ENCODE results near the gene KCNJ14.

KCNJ14 gene

GRCh38 chr19:48458016-48458415 is 2.6 kb downstream of the KCNJ14 start:
- Histone ChIP-seq H3K4me3 (ENCODE audit: low read depth in 1 of 2, low read length in 1 of 2) (no peak overlapping the region), H3K27ac (no peak overlapping the region), H3K27me3 (no peaks in the 10 kb centered on the region), H3K36me3 (peaks cover 9% of the 10 kb centered on the region), H3K4me1 (ENCODE audit: control insufficient read depth in 1 of 2, insufficient read depth in 1 of 2, low read depth in 1 of 2, low read length in 1 of 2) (no peaks in the 10 kb centered on the region), H3K9me3 (no peaks in the 10 kb centered on the region)
- no peak for TF ChIP-seq CTCF (IDR thresholded peaks at IDR 0.05)

GRCh38 chr19:48461651-48461981 is 6.2 kb downstream of the KCNJ14 start:
- H3K4me3 ChIP-seq (ENCODE audit: low read depth in 1 of 2, low read length in 1 of 2), result no peak overlapping the region
- no peak overlapping the region for H3K27ac ChIP-seq
- H3K9me3 ChIP-seq, result no peaks in the 10 kb centered on the region
- no peaks in the 10 kb centered on the region for H3K36me3 ChIP-seq
- no peak for TF ChIP-seq CTCF (IDR thresholded peaks at IDR 0.05)
- no peaks in the 10 kb centered on the region for H3K27me3 ChIP-seq
- H3K4me1 ChIP-seq (ENCODE audit: control insufficient read depth in 1 of 2, insufficient read depth in 1 of 2, low read depth in 1 of 2, low read length in 1 of 2), result no peaks in the 10 kb centered on the region

GRCh38 chr19:48461982-48462655 is 6.7 kb downstream of the KCNJ14 start:
- Histone ChIP-seq H3K27me3 (no peaks in the 10 kb centered on the region), H3K9me3 (no peaks in the 10 kb centered on the region), H3K4me3 (ENCODE audit: low read depth in 1 of 2, low read length in 1 of 2) (no peak overlapping the region), H3K27ac (no peak overlapping the region), H3K4me1 (ENCODE audit: control insufficient read depth in 1 of 2, insufficient read depth in 1 of 2, low read depth in 1 of 2, low read length in 1 of 2) (no peaks in the 10 kb centered on the region), H3K36me3 (no peaks in the 10 kb centered on the region)
- TF ChIP-seq CTCF (IDR thresholded peaks at IDR 0.05), result no peak

GRCh38 chr19:48465215-48465614 is 9.8 kb downstream of the KCNJ14 start:
- H3K4me1 ChIP-seq (ENCODE audit: control insufficient read depth in 1 of 2, insufficient read depth in 1 of 2, low read depth in 1 of 2, low read length in 1 of 2), result peaks cover 13 to 15% of the 10 kb centered on the region in 2 experiments
- H3K4me3 ChIP-seq (ENCODE audit: low read depth in 1 of 2, low read length in 1 of 2), result no peak overlapping the region
- no peak overlapping the region for H3K27ac ChIP-seq
- H3K27me3 ChIP-seq, result no peaks in the 10 kb centered on the region
- no peaks in the 10 kb centered on the region for H3K9me3 ChIP-seq
- no peak for TF ChIP-seq CTCF (IDR thresholded peaks at IDR 0.05)
- no peaks in the 10 kb centered on the region for H3K36me3 ChIP-seq

- H3K27ac ChIP-seq, result no peak overlapping the region
- peaks cover 15% of the 10 kb centered on the region for H3K36me3 ChIP-seq
- no peak overlapping the region for H3K4me3 ChIP-seq (ENCODE audit: low read depth in 1 of 2, low read length in 1 of 2)
- H3K4me1 ChIP-seq (ENCODE audit: control insufficient read depth in 1 of 2, insufficient read depth in 1 of 2, low read depth in 1 of 2, low read length in 1 of 2), result peaks cover 19 to 20% of the 10 kb centered on the region in 2 experiments
- no peak for TF ChIP-seq CTCF (IDR thresholded peaks at IDR 0.05)
- H3K9me3 ChIP-seq, result no peaks in the 10 kb centered on the region
- H3K27me3 ChIP-seq, result no peaks in the 10 kb centered on the region
Measured at GRCh38 chr19:48466561-48467325, 11.4 kb downstream of the KCNJ14 start.

All from neutrophil (primary cell).